HG02610 (cell line): ENCODE data around the gene CNTN3.

Experiments
- ATAC-seq: cut with Tn5 transposase; IDR thresholded peaks from one replicate; pipeline ENCODE4 v1.9.1; 2021; ENCODE audit warnings: mild to moderate bottlenecking, moderate library complexity; ENCODE audit not compliant: unreplicated experiment

Gene CNTN3

GRCh38 chr3:74611206-74611605, 3.3 kb downstream of the CNTN3 start:
- ATAC-seq = no peak

- ATAC-seq = no peak
Observed at GRCh38 chr3:74607803-74608202, 6.7 kb downstream of the CNTN3 start.

GRCh38 chr3:74606996-74607395, 7.5 kb downstream of the CNTN3 start:
- no peak for ATAC-seq

- no peak for ATAC-seq
Observed at GRCh38 chr3:74605437-74605836, 9.0 kb downstream of the CNTN3 start.

GRCh38 chr3:74603292-74603691, 11.2 kb downstream of the CNTN3 start:
- ATAC-seq = no peak

GRCh38 chr3:74602471-74602870, 12.0 kb downstream of the CNTN3 start:
- no peak for ATAC-seq

- ATAC-seq = no peak
Observed at GRCh38 chr3:74601793-74602192, 12.7 kb downstream of the CNTN3 start.

GRCh38 chr3:74599564-74599963, 14.9 kb downstream of the CNTN3 start:
- no peak for ATAC-seq

- no peak for ATAC-seq
Observed at GRCh38 chr3:74593152-74593551, 21.3 kb downstream of the CNTN3 start.

GRCh38 chr3:74592359-74592758, 22.1 kb downstream of the CNTN3 start:
- no peak for ATAC-seq

- no peak for ATAC-seq
Observed at GRCh38 chr3:74591946-74592345, 22.5 kb downstream of the CNTN3 start.

GRCh38 chr3:74591342-74591741, 23.1 kb downstream of the CNTN3 start:
- ATAC-seq = no peak

- no peak for ATAC-seq
Observed at GRCh38 chr3:74590620-74591262, 23.7 kb downstream of the CNTN3 start.

GRCh38 chr3:74584782-74585181, 29.7 kb downstream of the CNTN3 start:
- ATAC-seq = no peak

GRCh38 chr3:74582982-74583381, 31.5 kb downstream of the CNTN3 start:
- no peak for ATAC-seq

GRCh38 chr3:74575857-74576256, 38.6 kb downstream of the CNTN3 start:
- ATAC-seq = no peak

GRCh38 chr3:74571118-74571517, 43.3 kb downstream of the CNTN3 start:
- no peak for ATAC-seq
